Measurements from ENCODE around the gene ARHGAP27. TPM values are rescaled to one million over a fixed set of nuclear protein-coding genes. Genes with fewer than 3 reads are reported as not detected.

ARHGAP27 gene
- total and polyA plus RNA-seq, 2 donors (not counting 1 experiment from before 2014, with no cell fraction given): 0.57 to 3.3 TPM

- peak in 1 of 2 donors; percentile 14 for DNase-seq (ENCODE audit: low read depth in 2 of 2)
- TF ChIP-seq EZH2 (IDR thresholded peaks at IDR 0.05; ENCODE audit: low read length, missing control alignments) (no peak), CTCF (conservative IDR thresholded peaks at IDR 0.05 in 1 of 2, IDR thresholded peaks at IDR 0.05 in 1 of 2; ENCODE audit: low read depth in 1 of 2, low read length in 2 of 2) (no peak)
- H3K9ac ChIP-seq (ENCODE audit: insufficient read depth, low read length): no peak overlapping the region
These were observed 58.2 kb downstream of the ARHGAP27 start for GRCh38 chr17:45374501-45374900.

GRCh38 chr17:45372325-45372869, 60.3 kb downstream of the ARHGAP27 start:
- no peak overlapping the region for H3K4me3 ChIP-seq (replicated peaks in 1 of 4; ENCODE audit: control extremely low read depth in 1 of 4, insufficient read depth in 1 of 4, low read depth in 3 of 4, low read length in 4 of 4)
- no peak for DNase-seq (ENCODE audit: low read depth in 2 of 2)
- peak overlapping the region; percentile 45 for H2AFZ ChIP-seq (ENCODE audit: low read length)
- no peak for TF ChIP-seq EZH2 (IDR thresholded peaks at IDR 0.05; ENCODE audit: low read length, missing control alignments)
- TF ChIP-seq CTCF (conservative IDR thresholded peaks at IDR 0.05 in 1 of 2, IDR thresholded peaks at IDR 0.05 in 1 of 2; ENCODE audit: low read depth in 1 of 2, low read length in 2 of 2): no peak
- no peaks in the 10 kb centered on the region for H3K79me2 ChIP-seq (ENCODE audit: control insufficient read depth, insufficient read depth, low read length)
- H3K9ac ChIP-seq (ENCODE audit: insufficient read depth, low read length): no peak overlapping the region
- peak overlapping the region; percentile 95 for H3K27ac ChIP-seq (ENCODE audit: insufficient read depth, low read length)
- H3K9me3 ChIP-seq (ENCODE audit: control insufficient read depth, insufficient read depth, low read depth, low read length): no peaks in the 10 kb centered on the region
- H3K4me2 ChIP-seq (ENCODE audit: extremely low read depth, insufficient read depth, low read length): peak overlapping the region; percentile 86
- no peaks in the 10 kb centered on the region for H3K36me3 ChIP-seq (ENCODE audit: control insufficient read depth, insufficient read depth, low read length)
- H4K20me1 ChIP-seq (ENCODE audit: control insufficient read depth, extremely low read depth, insufficient read depth, low read length): no peaks in the 10 kb centered on the region
- peaks cover 17% of the 10 kb centered on the region for H3K4me1 ChIP-seq (ENCODE audit: control insufficient read depth, extremely low read depth, insufficient read depth, low read length)
- no peaks in the 10 kb centered on the region for H3K27me3 ChIP-seq (ENCODE audit: control insufficient read depth, insufficient read depth, low read length)

More at GRCh38 chr17:45374501-45374900, 58.2 kb downstream of the ARHGAP27 start:
- Histone ChIP-seq H2AFZ (ENCODE audit: low read length) (no peak overlapping the region), H3K27me3 (ENCODE audit: control insufficient read depth, insufficient read depth, low read length) (no peaks in the 10 kb centered on the region), H4K20me1 (ENCODE audit: control insufficient read depth, extremely low read depth, insufficient read depth, low read length) (no peaks in the 10 kb centered on the region), H3K4me1 (ENCODE audit: control insufficient read depth, extremely low read depth, insufficient read depth, low read length) (peaks cover 12% of the 10 kb centered on the region), H3K79me2 (ENCODE audit: control insufficient read depth, insufficient read depth, low read length) (no peaks in the 10 kb centered on the region), H3K4me3 (replicated peaks in 1 of 4; ENCODE audit: control extremely low read depth in 1 of 4, insufficient read depth in 1 of 4, low read depth in 3 of 4, low read length in 4 of 4) (no peak overlapping the region), H3K36me3 (ENCODE audit: control insufficient read depth, insufficient read depth, low read length) (no peaks in the 10 kb centered on the region), H3K27ac (ENCODE audit: insufficient read depth, low read length) (no peak overlapping the region), H3K4me2 (ENCODE audit: extremely low read depth, insufficient read depth, low read length) (no peak overlapping the region), H3K9me3 (ENCODE audit: control insufficient read depth, insufficient read depth, low read depth, low read length) (no peaks in the 10 kb centered on the region)

GRCh38 chr17:45371414-45372324, 61.0 kb downstream of the ARHGAP27 start:
- no peaks in the 10 kb centered on the region for H3K36me3 ChIP-seq (ENCODE audit: control insufficient read depth, insufficient read depth, low read length)
- peak overlapping the region; percentile 43 for H3K9ac ChIP-seq (ENCODE audit: insufficient read depth, low read length)
- H3K27ac ChIP-seq (ENCODE audit: insufficient read depth, low read length): peak overlapping the region; percentile 95
- H3K4me3 ChIP-seq (replicated peaks in 1 of 4; ENCODE audit: control extremely low read depth in 1 of 4, insufficient read depth in 1 of 4, low read depth in 3 of 4, low read length in 4 of 4): peak overlapping the region in 1 of 4 experiments; percentile 16
- H2AFZ ChIP-seq (ENCODE audit: low read length): peak overlapping the region; percentile 25
- no peaks in the 10 kb centered on the region for H3K79me2 ChIP-seq (ENCODE audit: control insufficient read depth, insufficient read depth, low read length)
- no peaks in the 10 kb centered on the region for H3K27me3 ChIP-seq (ENCODE audit: control insufficient read depth, insufficient read depth, low read length)
- peak; percentile 8 to 13 for TF ChIP-seq CTCF (conservative IDR thresholded peaks at IDR 0.05 in 1 of 2, IDR thresholded peaks at IDR 0.05 in 1 of 2; ENCODE audit: low read depth in 1 of 2, low read length in 2 of 2)
- no peak for TF ChIP-seq EZH2 (IDR thresholded peaks at IDR 0.05; ENCODE audit: low read length, missing control alignments)
- peak overlapping the region; percentile 86 for H3K4me2 ChIP-seq (ENCODE audit: extremely low read depth, insufficient read depth, low read length)
- no peaks in the 10 kb centered on the region for H4K20me1 ChIP-seq (ENCODE audit: control insufficient read depth, extremely low read depth, insufficient read depth, low read length)
- peaks cover 17% of the 10 kb centered on the region for H3K4me1 ChIP-seq (ENCODE audit: control insufficient read depth, extremely low read depth, insufficient read depth, low read length)
- no peaks in the 10 kb centered on the region for H3K9me3 ChIP-seq (ENCODE audit: control insufficient read depth, insufficient read depth, low read depth, low read length)
- peak; percentile 93 to 98 for DNase-seq (ENCODE audit: low read depth in 2 of 2)
